CD4-positive, alpha-beta T cell treated with Interleukin-15 for 1 hour (primary cell): ENCODE measurements around the gene MEGF9.

Experiments used
- DNase-seq: peaks from one replicate; pipeline ENCODE4 v3.0.0-alpha.2; 2020

The MEGF9 gene

GRCh38 chr9:120619751-120620655, 94.3 kb downstream of the MEGF9 start:
- peak; percentile 54 for DNase-seq

GRCh38 chr9:120616966-120617935, 97.0 kb downstream of the MEGF9 start:
- no peak for DNase-seq

GRCh38 chr9:120612218-120612617, 102.1 kb downstream of the MEGF9 start:
- DNase-seq, result no peak

- DNase-seq, result no peak
Observed at GRCh38 chr9:120611690-120612068, 102.6 kb downstream of the MEGF9 start.

- no peak for DNase-seq
Observed at GRCh38 chr9:120610975-120611689, 103.1 kb downstream of the MEGF9 start.

- DNase-seq, result no peak
Observed at GRCh38 chr9:120609636-120610035, 104.6 kb downstream of the MEGF9 start.

GRCh38 chr9:120608421-120608820, 105.8 kb downstream of the MEGF9 start:
- no peak for DNase-seq

GRCh38 chr9:120603591-120603990, 110.7 kb downstream of the MEGF9 start:
- no peak for DNase-seq

- DNase-seq, result no peak
Observed at GRCh38 chr9:120603010-120603409, 111.3 kb downstream of the MEGF9 start.

- no peak for DNase-seq
Observed at GRCh38 chr9:120593955-120594277, 120.4 kb downstream of the MEGF9 start.

- DNase-seq, result no peak
Observed at GRCh38 chr9:120593250-120593954, 120.9 kb downstream of the MEGF9 start.

- no peak for DNase-seq
Observed at GRCh38 chr9:120592210-120592609, 122.1 kb downstream of the MEGF9 start.

- no peak for DNase-seq
Observed at GRCh38 chr9:120587328-120587727, 126.9 kb downstream of the MEGF9 start.

- DNase-seq, result peak; percentile 77
Observed at GRCh38 chr9:120583958-120584369, 130.3 kb downstream of the MEGF9 start.

- peak; percentile 94 for DNase-seq
Observed at GRCh38 chr9:120580051-120580896, 134.0 kb downstream of the MEGF9 start, which contains the start of gene CDK5RAP2. TSS of gene CDK5RAP2 (minus strand) at chr9:120580167. CDS start at chr9:120579978, 189 bp downstream.

GRCh38 chr9:120579139-120580050, 134.9 kb downstream of the MEGF9 start:
- no peak for DNase-seq

- no peak for DNase-seq
Observed at GRCh38 chr9:120574473-120574872, 139.8 kb downstream of the MEGF9 start.

GRCh38 chr9:120572472-120572871, 141.8 kb downstream of the MEGF9 start:
- no peak for DNase-seq

- no peak for DNase-seq
Observed at GRCh38 chr9:120571443-120572257, 142.6 kb downstream of the MEGF9 start.
